Activated naive CD4-positive, alpha-beta T cell treated with anti-CD3 and anti-CD28 coated beads, Interleukin-2, amount 50 U/mL, for 72 hours (primary cell): ENCODE measurements around the gene NT5M. TPM values are rescaled to one million over a fixed set of nuclear protein-coding genes. Genes with fewer than 3 reads are reported as not detected.

Source experiments
- ATAC-seq, 2 donors: fragments of 150-1000 bp; cut with Tn5 transposase; 2 replicates each; pipeline ENCODE4 v1.10.0; 2021; ENCODE audit warnings: mild to moderate bottlenecking in 2 of 2, moderate library complexity in 2 of 2
- DNase-seq, 2 donors: peaks; one replicate each; pipeline ENCODE4 v3.0.0; 2021 to 2022; ENCODE audit warnings: low spot score in 2 of 2
- H3K27ac Mint-ChIP-seq, 2 donors: one replicate each; pipeline ENCODE4 v1.8.0; 2022; ENCODE audit warnings: mild to moderate bottlenecking in 2 of 2, mixed read lengths in 2 of 2
- H3K36me3 Mint-ChIP-seq, 2 donors: one replicate each; pipeline ENCODE4 v1.8.0; 2022; ENCODE audit warnings: mixed read lengths in 2 of 2
- H3K9me3 Mint-ChIP-seq, 2 donors: one replicate each; pipeline ENCODE4 v1.8.0; 2022; ENCODE audit warnings: mixed read lengths in 2 of 2
- total RNA-seq, 2 donors: library from RNA; stranded (reverse); gene quantifications; one replicate each; pipeline ENCODE4 v1.2.3, GENCODE V29; 2022

The NT5M gene
- total RNA-seq, 2 donors from 2014 or later: 5.8 to 6.0 TPM

DNA sequence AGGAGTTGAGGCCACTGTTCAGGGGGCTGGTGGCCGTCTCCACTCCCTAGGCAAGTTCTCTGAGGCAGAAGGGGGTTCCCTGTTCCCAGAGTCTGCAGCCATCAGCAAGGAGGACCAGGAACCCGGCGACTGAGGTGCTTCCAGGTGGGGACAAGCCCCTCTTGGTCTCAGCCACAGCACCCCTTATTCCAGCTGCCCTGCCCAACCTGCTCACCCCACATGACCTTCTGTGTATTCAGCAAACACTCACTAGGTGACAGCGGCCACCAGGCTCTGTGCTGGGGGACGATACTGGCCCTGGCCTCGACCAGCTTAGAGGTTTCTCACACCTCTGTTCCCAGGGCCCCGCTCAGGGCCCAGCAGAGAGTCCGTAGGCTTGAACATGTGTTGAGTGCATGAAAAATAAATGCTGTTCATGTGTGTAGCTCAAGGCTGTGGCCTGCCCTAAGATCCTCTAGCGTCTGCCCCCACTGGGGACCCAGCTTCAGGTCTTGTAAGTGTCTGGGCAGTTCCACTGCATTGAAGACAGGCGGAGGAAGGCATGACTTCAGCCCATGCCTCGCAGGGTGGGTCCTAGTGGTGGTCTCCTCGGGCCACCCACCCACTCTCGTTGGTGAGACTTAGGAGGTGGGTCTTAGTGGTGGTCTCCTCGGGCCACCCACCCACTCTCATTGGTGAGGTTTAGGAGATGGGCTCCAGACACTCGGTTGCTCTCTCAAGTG is 44.2 kb downstream of the NT5M start:
- H3K36me3 Mint-ChIP-seq: no peaks in the 10 kb centered on the region
- no peak for ATAC-seq
- no peak overlapping the region for H3K27ac Mint-ChIP-seq
- H3K9me3 Mint-ChIP-seq: no peaks in the 10 kb centered on the region
- peak in 1 of 2 donors; percentile 43 for DNase-seq

- no peak for DNase-seq
- Mint-ChIP-seq H3K36me3 (no peaks in the 10 kb centered on the region), H3K27ac (no peak overlapping the region)
These were observed 45.0 kb downstream of the NT5M start for GRCh38 chr17:17347956-17348871.

GRCh38 chr17:17348872-17349723 is 45.9 kb downstream of the NT5M start:
- Mint-ChIP-seq H3K9me3 (no peaks in the 10 kb centered on the region), H3K36me3 (no peaks in the 10 kb centered on the region), H3K27ac (no peak overlapping the region)
- peak in 1 of 2 donors; percentile 68 for ATAC-seq
- no peak for DNase-seq

More at GRCh38 chr17:17347956-17348871, 45.0 kb downstream of the NT5M start:
- no peak for ATAC-seq
- no peaks in the 10 kb centered on the region for H3K9me3 Mint-ChIP-seq

- no peak overlapping the region for H3K27ac Mint-ChIP-seq
- no peaks in the 10 kb centered on the region for H3K36me3 Mint-ChIP-seq
- no peak for ATAC-seq
- H3K9me3 Mint-ChIP-seq: no peaks in the 10 kb centered on the region
- DNase-seq: peak in 1 of 2 donors; percentile 28
These were observed 46.5 kb downstream of the NT5M start for GRCh38 chr17:17349724-17350106.

GRCh38 chr17:17350491-17351355 is 47.5 kb downstream of the NT5M start:
- DNase-seq: peak in 1 of 2 donors; percentile 53
- Mint-ChIP-seq H3K36me3 (no peaks in the 10 kb centered on the region), H3K27ac (no peak overlapping the region), H3K9me3 (no peaks in the 10 kb centered on the region)
- ATAC-seq: no peak

GRCh38 chr17:17351356-17351891 is 48.3 kb downstream of the NT5M start:
- ATAC-seq: no peak
- no peak overlapping the region for H3K27ac Mint-ChIP-seq
- no peaks in the 10 kb centered on the region for H3K9me3 Mint-ChIP-seq
- H3K36me3 Mint-ChIP-seq: no peaks in the 10 kb centered on the region
- DNase-seq: peak in 1 of 2 donors; percentile 52

DNA sequence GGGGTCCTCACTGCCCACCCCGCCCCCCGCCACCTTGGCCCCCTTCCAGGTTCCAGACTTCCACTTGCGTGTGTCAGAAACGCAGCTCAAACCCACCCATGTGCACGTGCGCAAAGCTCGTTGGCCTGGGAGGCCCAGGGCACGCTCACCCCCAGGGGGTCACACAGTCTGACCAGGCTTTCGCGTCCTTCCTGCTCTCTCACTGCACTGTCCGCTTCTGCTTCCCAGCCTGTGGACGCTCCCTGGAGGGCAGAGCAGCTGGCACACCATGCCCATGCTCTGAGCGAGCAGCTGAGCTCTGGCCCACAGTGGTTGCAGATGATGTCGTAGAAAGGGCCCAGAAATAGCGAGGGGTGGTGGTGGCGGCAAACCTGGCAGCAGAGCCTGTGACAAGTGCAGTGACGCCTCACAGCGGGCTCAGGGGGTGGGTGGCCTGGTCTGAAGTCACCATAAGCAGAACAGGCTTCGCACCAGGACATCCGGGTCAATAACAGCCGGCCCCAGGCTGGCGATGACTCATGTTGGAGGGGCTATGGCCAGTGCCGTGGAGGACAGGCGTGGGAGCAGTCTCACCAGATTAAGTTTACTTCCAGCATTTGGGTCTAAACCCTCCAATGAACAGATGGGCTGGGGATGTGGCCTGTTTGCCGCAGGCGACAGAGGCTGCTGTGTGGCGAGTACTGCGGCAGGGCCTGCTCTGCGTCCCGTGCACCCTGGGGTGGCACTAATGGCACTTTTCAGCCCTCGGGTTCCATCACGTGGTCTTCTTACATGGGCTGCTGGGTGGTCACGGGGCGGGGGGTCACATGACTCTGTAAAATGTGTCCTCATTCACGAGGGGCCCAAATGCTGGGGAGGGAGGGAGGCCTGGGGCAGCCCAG is 49.0 kb downstream of the NT5M start:
- H3K36me3 Mint-ChIP-seq: no peaks in the 10 kb centered on the region
- no peaks in the 10 kb centered on the region for H3K9me3 Mint-ChIP-seq
- DNase-seq: peak in 1 of 2 donors; percentile 50
- H3K27ac Mint-ChIP-seq: peak overlapping the region; percentile 41 to 72
- ATAC-seq: no peak

DNA sequence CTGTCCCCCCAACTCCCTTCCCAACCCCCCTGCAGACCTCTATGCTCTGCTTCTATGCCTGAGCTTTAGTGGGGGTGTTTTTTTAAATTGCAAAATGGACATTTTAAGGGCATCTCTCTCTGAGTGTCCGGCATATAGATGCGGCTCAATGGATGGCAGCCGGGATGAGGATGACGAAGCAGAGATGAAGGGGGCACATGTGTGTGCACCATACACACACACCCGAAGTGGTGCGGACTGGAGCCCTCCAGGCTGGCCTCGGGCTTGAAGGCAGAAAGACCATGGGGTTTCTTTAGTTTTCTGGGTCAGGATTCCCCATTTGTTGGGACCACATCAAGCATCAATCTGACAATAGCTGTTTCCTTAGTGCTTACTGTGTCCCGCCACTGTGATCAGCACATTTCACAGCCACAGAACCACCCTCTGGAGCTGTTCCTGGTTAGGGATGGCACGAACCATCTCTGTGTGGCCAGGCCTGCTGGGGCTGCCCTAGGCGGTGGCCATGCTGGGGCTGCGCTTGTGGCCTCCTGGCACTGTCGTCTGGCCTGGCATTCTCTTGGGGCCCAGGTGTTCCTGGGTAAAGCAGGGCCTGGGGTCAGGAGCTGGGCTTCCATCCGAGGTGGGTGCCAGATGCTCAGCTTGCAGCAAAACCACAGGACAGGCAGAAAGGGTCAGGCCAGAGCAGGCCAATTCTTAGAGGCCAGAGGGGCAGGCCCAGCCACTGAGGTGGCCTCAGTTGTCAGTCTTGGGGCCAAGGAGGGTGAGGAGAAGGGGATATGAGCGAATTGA is 49.9 kb downstream of the NT5M start:
- Mint-ChIP-seq H3K9me3 (no peaks in the 10 kb centered on the region), H3K27ac (no peak overlapping the region), H3K36me3 (no peaks in the 10 kb centered on the region)
- no peak for ATAC-seq
- DNase-seq: peak in 1 of 2 donors; percentile 9

- ATAC-seq (no peak), DNase-seq (peak in 1 of 2 donors; percentile 49)
- Mint-ChIP-seq H3K27ac (no peak overlapping the region), H3K9me3 (no peaks in the 10 kb centered on the region), H3K36me3 (peaks cover 0 to 5% of the 10 kb centered on the region in 2 donors)
These were observed 50.7 kb downstream of the NT5M start for GRCh38 chr17:17353625-17354484.

- H3K9me3 Mint-ChIP-seq: no peaks in the 10 kb centered on the region
- ATAC-seq: peak; percentile 65 to 72
- H3K27ac Mint-ChIP-seq: no peak overlapping the region
- DNase-seq: peak; percentile 73 to 81
- peaks cover 0 to 5% of the 10 kb centered on the region in 2 donors for H3K36me3 Mint-ChIP-seq
These were observed 51.6 kb downstream of the NT5M start for GRCh38 chr17:17354560-17355349.

DNA sequence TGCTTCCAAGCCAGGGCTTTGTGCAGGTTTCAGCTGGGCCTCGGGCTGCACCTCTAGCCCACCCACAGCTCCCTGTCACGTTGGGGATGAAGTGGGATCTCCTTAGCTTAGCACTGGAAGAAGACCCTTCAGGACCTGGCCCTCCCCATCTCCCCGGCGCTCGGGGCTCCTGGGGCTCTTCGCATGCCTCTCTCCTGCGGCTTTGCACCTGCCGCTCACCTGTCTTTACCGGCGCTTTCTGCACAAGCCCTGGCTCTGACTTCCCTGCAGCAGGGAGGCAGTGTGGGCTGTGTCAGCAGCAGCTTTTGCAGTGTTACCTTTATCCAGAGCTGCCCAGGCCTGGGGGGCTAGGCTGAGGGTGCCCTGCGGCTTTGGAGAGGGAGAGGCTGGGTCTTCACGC is 52.3 kb downstream of the NT5M start:
- H3K27ac Mint-ChIP-seq: no peak overlapping the region
- ATAC-seq (no peak), DNase-seq (no peak)
- H3K36me3 Mint-ChIP-seq: peaks cover 0 to 5% of the 10 kb centered on the region in 2 donors
- no peaks in the 10 kb centered on the region for H3K9me3 Mint-ChIP-seq

DNA sequence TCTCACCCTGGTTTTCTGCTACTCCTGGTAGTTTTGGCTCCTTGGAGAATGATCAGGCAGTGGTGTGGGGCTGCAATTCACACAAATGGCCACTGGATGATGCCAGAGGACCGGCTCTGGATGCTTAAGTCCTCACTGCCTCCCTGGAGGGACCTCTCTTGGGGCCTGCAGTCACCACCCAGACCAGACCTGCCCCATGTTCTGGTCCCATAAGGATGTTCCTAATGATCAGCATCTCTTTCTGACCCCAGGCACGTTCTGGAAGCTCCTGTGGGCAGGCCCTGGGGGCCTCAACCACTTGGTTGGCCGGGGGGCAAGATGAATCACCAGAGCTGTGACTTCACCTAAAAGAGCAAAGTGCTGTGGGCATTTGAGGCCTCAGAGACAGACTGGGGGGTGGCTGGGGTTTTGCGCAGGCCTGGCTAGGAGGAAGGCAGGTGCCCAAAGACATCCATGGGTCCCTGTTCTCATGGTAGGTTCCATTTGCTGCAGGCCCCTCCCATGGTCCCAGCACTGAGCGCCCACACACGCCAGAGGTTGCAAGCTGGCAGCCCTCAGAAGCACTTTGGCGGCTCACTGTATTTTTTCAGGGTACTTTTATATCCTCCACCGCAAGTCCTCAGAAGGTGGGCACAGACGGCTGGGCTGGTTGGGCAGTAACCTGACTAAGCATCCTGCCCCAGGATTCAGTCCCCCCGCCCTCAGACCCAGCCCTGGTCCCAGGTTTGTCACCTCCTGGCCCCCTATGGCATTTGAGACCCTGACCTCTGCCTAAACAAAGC is 53.2 kb downstream of the NT5M start:
- peak overlapping the region; percentile 12 to 48 for H3K27ac Mint-ChIP-seq
- ATAC-seq: peak; percentile 80 to 85

More for the DNA sequence above, 53.2 kb downstream of the NT5M start:
- H3K9me3 Mint-ChIP-seq: no peaks in the 10 kb centered on the region
- H3K36me3 Mint-ChIP-seq: peaks cover 0 to 5% of the 10 kb centered on the region in 2 donors
- peak; percentile 70 to 71 for DNase-seq
